ENCODE data around the gene FOSB. TPM values are rescaled to one million over a fixed set of nuclear protein-coding genes. Genes with fewer than 3 reads are reported as not detected.

The FOSB gene
- total and polyA plus RNA-seq, 7 donors = 1.1 to 28.1 (median 11.0) TPM

- intact Hi-C loops (cut with DNase I) = loop anchor here (10.0 kb wide), 2 partner anchors 278 to 752 kb away; partner anchors contain the start of gene DMPK
- H3K27ac ChIP-seq = peak within 1 kb of the TSS; percentile 94 to 99 (median 98)
- H3K27me3 ChIP-seq = no peaks in the 10 kb centered on the region
- H3K4me3 ChIP-seq = peak within 1 kb of the TSS; percentile 83 to 100 (median 100)
- peaks cover 0 to 34% (median 32%) of the 10 kb centered on the region in 4 donors for H3K4me1 ChIP-seq
- no peaks in the 10 kb centered on the region for H3K9me3 ChIP-seq
- 1% methylated on average over 65 of the region's 65 CpGs for WGBS, 2 donors
- TF ChIP-seq, protein P1, sequence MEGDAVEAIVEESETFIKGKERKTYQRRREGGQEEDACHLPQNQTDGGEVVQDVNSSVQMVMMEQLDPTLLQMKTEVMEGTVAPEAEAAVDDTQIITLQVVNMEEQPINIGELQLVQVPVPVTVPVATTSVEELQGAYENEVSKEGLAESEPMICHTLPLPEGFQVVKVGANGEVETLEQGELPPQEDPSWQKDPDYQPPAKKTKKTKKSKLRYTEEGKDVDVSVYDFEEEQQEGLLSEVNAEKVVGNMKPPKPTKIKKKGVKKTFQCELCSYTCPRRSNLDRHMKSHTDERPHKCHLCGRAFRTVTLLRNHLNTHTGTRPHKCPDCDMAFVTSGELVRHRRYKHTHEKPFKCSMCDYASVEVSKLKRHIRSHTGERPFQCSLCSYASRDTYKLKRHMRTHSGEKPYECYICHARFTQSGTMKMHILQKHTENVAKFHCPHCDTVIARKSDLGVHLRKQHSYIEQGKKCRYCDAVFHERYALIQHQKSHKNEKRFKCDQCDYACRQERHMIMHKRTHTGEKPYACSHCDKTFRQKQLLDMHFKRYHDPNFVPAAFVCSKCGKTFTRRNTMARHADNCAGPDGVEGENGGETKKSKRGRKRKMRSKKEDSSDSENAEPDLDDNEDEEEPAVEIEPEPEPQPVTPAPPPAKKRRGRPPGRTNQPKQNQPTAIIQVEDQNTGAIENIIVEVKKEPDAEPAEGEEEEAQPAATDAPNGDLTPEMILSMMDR (IDR thresholded peaks at IDR 0.05) = no peak
- TF ChIP-seq POLR2AphosphoS5 (IDR thresholded peaks at IDR 0.05) (peak; percentile 97 to 99 (median 99)), POLR2A (IDR thresholded peaks at IDR 0.05) (peak; percentile 96 to 98), EP300 (IDR thresholded peaks at IDR 0.05) (peak in 1 of 4 donors; percentile 85)
- no peaks in the 10 kb centered on the region for H3K36me3 ChIP-seq
- peak; percentile 95 for DNase-seq
Observed at GRCh38 chr19:45506989-45507871, 39.4 kb downstream of the FOSB start, which contains the start of gene VASP. TSS of gene VASP (plus strand) at chr19:45507479. CDS start at chr19:45507772, 293 bp downstream.

DNA sequence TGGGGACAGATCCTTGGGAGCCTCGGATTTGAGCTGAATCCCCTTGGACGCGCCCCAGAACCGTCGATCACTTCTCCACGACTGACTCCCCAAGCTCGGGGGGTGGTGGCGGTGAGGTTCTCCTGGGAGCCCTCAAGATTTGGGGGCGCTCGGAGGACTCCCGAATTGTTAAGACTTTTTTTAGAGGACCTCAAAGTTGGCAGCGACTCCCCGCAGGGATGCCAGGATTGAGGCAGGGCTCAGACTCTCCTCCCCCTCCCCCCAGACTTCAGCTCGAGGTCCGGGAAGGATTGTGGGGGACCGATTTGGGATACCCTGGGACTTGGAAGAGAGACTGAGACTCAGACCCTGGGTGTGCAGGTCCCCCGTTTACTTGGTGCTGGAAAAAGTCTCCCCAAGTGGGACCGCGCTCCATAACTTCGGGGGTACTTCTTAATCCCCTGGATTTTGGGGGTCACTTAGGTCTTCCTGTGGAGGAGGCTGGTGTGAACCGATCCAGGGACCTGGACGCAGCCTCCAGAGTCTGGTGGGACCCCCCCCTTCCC lies 40.1 kb downstream of the FOSB start:
- peak overlapping the region; percentile 83 to 100 (median 100) for H3K4me3 ChIP-seq
- no peaks in the 10 kb centered on the region for H3K36me3 ChIP-seq
- intact Hi-C loops (cut with DNase I) = loop anchor here (2.0 to 10.0 kb wide), 3 partner anchors 77 to 753 kb away; partner anchors contain the start of genes DMPK and OPA3
- WGBS, 2 donors = 0 to 1% methylated on average over 22 of the region's 22 CpGs
- H3K27me3 ChIP-seq = no peaks in the 10 kb centered on the region
- H3K27ac ChIP-seq = peak overlapping the region; percentile 94 to 99 (median 98)
- peak; percentile 83 for DNase-seq
- no peaks in the 10 kb centered on the region for H3K9me3 ChIP-seq
- H3K4me1 ChIP-seq = peaks cover 0 to 41% (median 40%) of the 10 kb centered on the region in 4 donors
- TF ChIP-seq, protein P1 (IDR thresholded peaks at IDR 0.05) = no peak
- TF ChIP-seq EP300 (IDR thresholded peaks at IDR 0.05) (no peak), POLR2A (IDR thresholded peaks at IDR 0.05) (no peak), POLR2AphosphoS5 (IDR thresholded peaks at IDR 0.05) (no peak)

DNA sequence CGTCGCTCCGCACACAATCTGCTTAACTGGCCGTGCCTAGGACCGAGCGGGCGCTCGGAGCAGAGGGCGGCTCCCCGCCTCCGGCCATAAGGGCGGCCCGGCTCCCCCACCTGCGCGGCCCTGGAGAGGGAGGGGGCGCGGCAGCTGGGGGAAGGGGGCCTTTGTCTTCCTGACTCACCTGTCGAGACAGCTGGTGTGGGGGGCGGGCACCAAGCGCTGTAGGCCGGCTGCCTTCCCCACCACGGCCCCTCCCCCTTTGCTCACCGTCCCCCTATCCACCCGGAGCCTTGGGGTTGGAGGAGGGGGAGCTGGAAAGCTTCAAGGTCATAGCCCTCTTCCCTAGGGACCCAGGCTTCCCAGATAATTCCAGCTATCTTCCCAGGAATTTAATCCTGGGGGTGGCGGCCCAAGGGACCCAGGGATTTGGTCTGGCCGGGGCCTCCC lies 40.6 kb downstream of the FOSB start:
- H3K27ac ChIP-seq = peak overlapping the region; percentile 94 to 99 (median 98)
- 0 to 2% methylated on average over 26 of the region's 26 CpGs for WGBS, 2 donors
- peaks cover 0 to 45% (median 44%) of the 10 kb centered on the region in 4 donors for H3K4me1 ChIP-seq
- intact Hi-C loops (cut with DNase I) = loop anchor here (2.0 to 10.0 kb wide), 3 partner anchors 76 to 754 kb away; partner anchors contain the start of genes DMPK and OPA3
- no peaks in the 10 kb centered on the region for H3K27me3 ChIP-seq
- TF ChIP-seq POLR2A (IDR thresholded peaks at IDR 0.05) (no peak), EP300 (IDR thresholded peaks at IDR 0.05) (no peak), POLR2AphosphoS5 (IDR thresholded peaks at IDR 0.05) (no peak)
- TF ChIP-seq, protein P1 (IDR thresholded peaks at IDR 0.05) = no peak
- no peaks in the 10 kb centered on the region for H3K9me3 ChIP-seq
- peak overlapping the region; percentile 83 to 100 (median 100) for H3K4me3 ChIP-seq
- DNase-seq = peak; percentile 89
- H3K36me3 ChIP-seq = no peaks in the 10 kb centered on the region

DNA sequence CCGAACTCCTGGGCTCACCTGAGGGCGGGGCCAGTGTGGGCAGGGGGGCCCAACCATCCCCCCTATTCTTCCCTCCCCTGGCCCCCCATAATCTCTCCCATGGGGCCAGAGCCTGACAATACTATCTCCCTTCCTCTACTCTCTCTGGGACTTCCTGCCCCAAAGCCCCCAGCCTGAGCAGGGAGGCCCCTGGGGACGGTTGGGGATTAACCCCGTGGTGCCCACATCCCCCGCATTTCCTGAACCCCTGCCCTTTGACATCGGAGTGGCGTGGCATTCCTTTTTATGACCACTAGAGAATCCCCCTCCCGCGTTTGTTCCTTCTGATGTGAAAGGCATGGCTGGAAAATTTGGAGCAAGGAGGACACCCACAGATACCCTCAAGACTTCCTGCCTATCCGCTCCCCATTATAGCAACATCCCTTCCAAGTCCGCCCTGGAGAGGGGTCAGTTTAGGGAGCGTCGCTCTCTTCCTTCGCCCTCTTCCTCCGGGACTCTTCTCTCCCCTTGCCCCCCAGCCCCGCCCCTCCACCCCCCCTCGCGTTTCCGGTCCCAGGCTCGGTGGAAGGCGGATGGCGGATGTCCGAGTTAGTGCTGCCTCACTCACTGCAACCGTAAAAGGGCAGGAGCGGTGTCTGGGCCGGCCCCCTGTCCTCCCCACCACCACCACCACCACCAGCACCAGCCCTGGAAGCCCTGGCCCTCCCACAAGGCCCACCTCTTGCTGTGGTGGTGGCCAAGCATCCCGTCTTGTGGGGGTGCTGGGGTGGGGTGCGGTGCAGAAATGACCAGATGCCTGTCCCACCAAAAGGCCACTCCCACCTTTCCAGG lies 41.3 kb downstream of the FOSB start:
- Histone ChIP-seq H3K36me3 (no peaks in the 10 kb centered on the region), H3K4me3 (peak overlapping the region; percentile 83 to 100 (median 100)), H3K4me1 (peaks cover 0 to 51% (median 50%) of the 10 kb centered on the region in 4 donors), H3K27me3 (no peaks in the 10 kb centered on the region), H3K27ac (peak overlapping the region; percentile 94 to 99 (median 98)), H3K9me3 (no peaks in the 10 kb centered on the region)
- intact Hi-C loops (cut with DNase I) = loop anchor here (2.0 to 10.0 kb wide), 3 partner anchors 76 to 754 kb away; partner anchors contain the start of genes DMPK and OPA3
- WGBS, 2 donors = 1 to 3% methylated on average over 28 of the region's 28 CpGs
- TF ChIP-seq EP300 (IDR thresholded peaks at IDR 0.05) (no peak), POLR2A (IDR thresholded peaks at IDR 0.05) (peak; percentile 69 to 83), POLR2AphosphoS5 (IDR thresholded peaks at IDR 0.05) (peak; percentile 74 to 96 (median 93))
- TF ChIP-seq, protein P1 (IDR thresholded peaks at IDR 0.05) = peak in 1 of 4 experiments; percentile 35
- peak; percentile 96 for DNase-seq

Data from sigmoid colon (tissue), 7 donors.